ENCODE results near the gene MRPL47. TPM values are rescaled to one million over a fixed set of nuclear protein-coding genes. Genes with fewer than 3 reads are reported as not detected.

Gene MRPL47
- total RNA-seq, 1 experiment from 2014 or later: 58.7 TPM

DNA sequence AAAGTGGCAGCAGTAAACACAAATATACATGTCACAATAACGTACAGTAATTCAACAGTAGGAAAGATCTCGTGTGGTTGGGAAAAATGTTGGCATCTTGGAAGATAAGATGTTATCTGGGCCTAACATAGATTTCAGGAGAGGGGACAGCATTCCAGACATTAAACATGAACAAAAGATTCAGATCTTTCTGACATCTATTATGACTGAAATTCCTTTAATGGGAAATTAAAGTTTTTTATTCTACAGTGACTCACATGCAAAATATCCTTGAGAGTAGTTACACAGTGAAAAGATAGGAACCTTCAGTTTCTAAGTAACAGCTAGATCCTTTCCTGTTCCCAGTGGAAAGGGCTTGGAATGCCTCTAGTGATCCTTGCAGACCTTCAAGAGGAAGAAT, 9.4 kb upstream of the MRPL47 start:
- H3K4me1 ChIP-seq (ENCODE audit: control insufficient read depth, insufficient read depth, low read length): no peaks in the 10 kb centered on the region; the same call in 1 of the 2 replicates
- H3K36me3 ChIP-seq (ENCODE audit: control insufficient read depth, insufficient read depth, low read length): peaks cover 13% of the 10 kb centered on the region
- H3K9me3 ChIP-seq (ENCODE audit: control insufficient read depth, insufficient read depth, low read depth, low read length): no peaks in the 10 kb centered on the region
- POLR2A ChIA-PET: no interaction called here
- TF ChIP-seq, protein P1, sequence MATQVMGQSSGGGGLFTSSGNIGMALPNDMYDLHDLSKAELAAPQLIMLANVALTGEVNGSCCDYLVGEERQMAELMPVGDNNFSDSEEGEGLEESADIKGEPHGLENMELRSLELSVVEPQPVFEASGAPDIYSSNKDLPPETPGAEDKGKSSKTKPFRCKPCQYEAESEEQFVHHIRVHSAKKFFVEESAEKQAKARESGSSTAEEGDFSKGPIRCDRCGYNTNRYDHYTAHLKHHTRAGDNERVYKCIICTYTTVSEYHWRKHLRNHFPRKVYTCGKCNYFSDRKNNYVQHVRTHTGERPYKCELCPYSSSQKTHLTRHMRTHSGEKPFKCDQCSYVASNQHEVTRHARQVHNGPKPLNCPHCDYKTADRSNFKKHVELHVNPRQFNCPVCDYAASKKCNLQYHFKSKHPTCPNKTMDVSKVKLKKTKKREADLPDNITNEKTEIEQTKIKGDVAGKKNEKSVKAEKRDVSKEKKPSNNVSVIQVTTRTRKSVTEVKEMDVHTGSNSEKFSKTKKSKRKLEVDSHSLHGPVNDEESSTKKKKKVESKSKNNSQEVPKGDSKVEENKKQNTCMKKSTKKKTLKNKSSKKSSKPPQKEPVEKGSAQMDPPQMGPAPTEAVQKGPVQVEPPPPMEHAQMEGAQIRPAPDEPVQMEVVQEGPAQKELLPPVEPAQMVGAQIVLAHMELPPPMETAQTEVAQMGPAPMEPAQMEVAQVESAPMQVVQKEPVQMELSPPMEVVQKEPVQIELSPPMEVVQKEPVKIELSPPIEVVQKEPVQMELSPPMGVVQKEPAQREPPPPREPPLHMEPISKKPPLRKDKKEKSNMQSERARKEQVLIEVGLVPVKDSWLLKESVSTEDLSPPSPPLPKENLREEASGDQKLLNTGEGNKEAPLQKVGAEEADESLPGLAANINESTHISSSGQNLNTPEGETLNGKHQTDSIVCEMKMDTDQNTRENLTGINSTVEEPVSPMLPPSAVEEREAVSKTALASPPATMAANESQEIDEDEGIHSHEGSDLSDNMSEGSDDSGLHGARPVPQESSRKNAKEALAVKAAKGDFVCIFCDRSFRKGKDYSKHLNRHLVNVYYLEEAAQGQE (IDR thresholded peaks at IDR 0.05; ENCODE audit: insufficient read depth in 1 of 2, low read depth in 2 of 2, low read length in 1 of 2): no peak
- TF ChIP-seq POLR2AphosphoS5 (IDR thresholded peaks at IDR 0.05; ENCODE audit: low read depth, low read length) (no peak), TCF7L2 (IDR thresholded peaks at IDR 0.05; ENCODE audit: low read depth, low read length) (no peak), SIN3A (IDR thresholded peaks at IDR 0.05; ENCODE audit: borderline replicate concordance, insufficient read depth, low read depth, low read length) (no peak)
- TF ChIP-seq, protein P2, sequence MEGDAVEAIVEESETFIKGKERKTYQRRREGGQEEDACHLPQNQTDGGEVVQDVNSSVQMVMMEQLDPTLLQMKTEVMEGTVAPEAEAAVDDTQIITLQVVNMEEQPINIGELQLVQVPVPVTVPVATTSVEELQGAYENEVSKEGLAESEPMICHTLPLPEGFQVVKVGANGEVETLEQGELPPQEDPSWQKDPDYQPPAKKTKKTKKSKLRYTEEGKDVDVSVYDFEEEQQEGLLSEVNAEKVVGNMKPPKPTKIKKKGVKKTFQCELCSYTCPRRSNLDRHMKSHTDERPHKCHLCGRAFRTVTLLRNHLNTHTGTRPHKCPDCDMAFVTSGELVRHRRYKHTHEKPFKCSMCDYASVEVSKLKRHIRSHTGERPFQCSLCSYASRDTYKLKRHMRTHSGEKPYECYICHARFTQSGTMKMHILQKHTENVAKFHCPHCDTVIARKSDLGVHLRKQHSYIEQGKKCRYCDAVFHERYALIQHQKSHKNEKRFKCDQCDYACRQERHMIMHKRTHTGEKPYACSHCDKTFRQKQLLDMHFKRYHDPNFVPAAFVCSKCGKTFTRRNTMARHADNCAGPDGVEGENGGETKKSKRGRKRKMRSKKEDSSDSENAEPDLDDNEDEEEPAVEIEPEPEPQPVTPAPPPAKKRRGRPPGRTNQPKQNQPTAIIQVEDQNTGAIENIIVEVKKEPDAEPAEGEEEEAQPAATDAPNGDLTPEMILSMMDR (IDR thresholded peaks at IDR 0.05): no peak
- intact Hi-C loops (cut with micrococcal nuclease; ENCODE audit: unreplicated experiment): no loop called here
- BruUV-seq (replicated peaks): no TSS peak
- no peak overlapping the region for H3K27ac ChIP-seq (ENCODE audit: low read length)
- CTCF ChIA-PET: no interaction called here
- ATAC-seq (peak; percentile 38; the same call in 1 of the 2 replicates), DNase-seq (ENCODE audit: low read depth, low spot score) (no peak)
- in situ Hi-C loops (cut with HindIII; ENCODE audit: low pct_unique_long_range_greater_than_20kb, low sequenced_read_pairs): no loop called here
- no peak overlapping the region for H3K4me3 ChIP-seq (ENCODE audit: low read depth in 2 of 2, low read length in 2 of 2)
- H3K27me3 ChIP-seq (ENCODE audit: control insufficient read depth, insufficient read depth, low read length): no peaks in the 10 kb centered on the region

DNA sequence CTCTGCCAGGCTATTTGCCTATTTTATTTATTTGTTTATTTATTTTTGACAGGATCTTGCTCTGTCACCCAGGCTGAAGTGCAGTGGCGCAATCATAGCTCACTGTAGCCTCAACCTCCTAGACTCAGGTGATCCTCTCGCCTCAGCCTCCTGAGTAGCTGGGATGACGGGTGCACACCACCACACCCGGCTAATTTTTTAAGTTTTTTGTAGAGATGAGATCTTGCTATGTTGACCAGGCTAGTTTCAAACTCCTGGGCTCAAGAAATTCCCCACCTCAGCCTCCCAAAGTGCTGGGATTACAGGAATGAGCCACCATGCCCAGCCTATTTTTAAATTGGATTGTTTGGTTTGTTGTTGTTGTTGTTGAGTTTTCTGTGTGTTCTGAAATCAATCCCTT, 5.6 kb upstream of the MRPL47 start:
- no TSS peak for BruUV-seq (replicated peaks)
- Histone ChIP-seq H3K36me3 (ENCODE audit: control insufficient read depth, insufficient read depth, low read length) (no peaks in the 10 kb centered on the region; the same call in 1 of the 2 replicates), H3K27me3 (ENCODE audit: control insufficient read depth, insufficient read depth, low read length) (no peaks in the 10 kb centered on the region), H3K4me3 (ENCODE audit: low read depth in 2 of 2, low read length in 2 of 2) (no peak overlapping the region), H3K4me1 (ENCODE audit: control insufficient read depth, insufficient read depth, low read length) (peaks cover 4% of the 10 kb centered on the region; the same call in 1 of the 2 replicates), H3K9me3 (ENCODE audit: control insufficient read depth, insufficient read depth, low read depth, low read length) (no peaks in the 10 kb centered on the region), H3K27ac (ENCODE audit: low read length) (no peak overlapping the region)
- intact Hi-C loops (cut with micrococcal nuclease; ENCODE audit: unreplicated experiment): no loop called here
- ChIA-PET CTCF (no interaction called here), POLR2A (no interaction called here)
- ATAC-seq: no peak
- no peak for DNase-seq (ENCODE audit: low read depth, low spot score)
- in situ Hi-C loops (cut with HindIII; ENCODE audit: low pct_unique_long_range_greater_than_20kb, low sequenced_read_pairs): no loop called here
- TF ChIP-seq POLR2AphosphoS5 (IDR thresholded peaks at IDR 0.05; ENCODE audit: low read depth, low read length) (no peak), TCF7L2 (IDR thresholded peaks at IDR 0.05; ENCODE audit: low read depth, low read length) (no peak), SIN3A (IDR thresholded peaks at IDR 0.05; ENCODE audit: borderline replicate concordance, insufficient read depth, low read depth, low read length) (no peak)
- TF ChIP-seq, protein P1 (IDR thresholded peaks at IDR 0.05; ENCODE audit: insufficient read depth in 1 of 2, low read depth in 2 of 2, low read length in 1 of 2): no peak
- TF ChIP-seq, protein P2 (IDR thresholded peaks at IDR 0.05): no peak

Measured in Panc1 (cell line).